ENCODE results near the gene DES.

GRCh38 chr2:219414857-219415256, 3.3 kb upstream of the DES start:
- TF ChIP-seq, protein P1, sequence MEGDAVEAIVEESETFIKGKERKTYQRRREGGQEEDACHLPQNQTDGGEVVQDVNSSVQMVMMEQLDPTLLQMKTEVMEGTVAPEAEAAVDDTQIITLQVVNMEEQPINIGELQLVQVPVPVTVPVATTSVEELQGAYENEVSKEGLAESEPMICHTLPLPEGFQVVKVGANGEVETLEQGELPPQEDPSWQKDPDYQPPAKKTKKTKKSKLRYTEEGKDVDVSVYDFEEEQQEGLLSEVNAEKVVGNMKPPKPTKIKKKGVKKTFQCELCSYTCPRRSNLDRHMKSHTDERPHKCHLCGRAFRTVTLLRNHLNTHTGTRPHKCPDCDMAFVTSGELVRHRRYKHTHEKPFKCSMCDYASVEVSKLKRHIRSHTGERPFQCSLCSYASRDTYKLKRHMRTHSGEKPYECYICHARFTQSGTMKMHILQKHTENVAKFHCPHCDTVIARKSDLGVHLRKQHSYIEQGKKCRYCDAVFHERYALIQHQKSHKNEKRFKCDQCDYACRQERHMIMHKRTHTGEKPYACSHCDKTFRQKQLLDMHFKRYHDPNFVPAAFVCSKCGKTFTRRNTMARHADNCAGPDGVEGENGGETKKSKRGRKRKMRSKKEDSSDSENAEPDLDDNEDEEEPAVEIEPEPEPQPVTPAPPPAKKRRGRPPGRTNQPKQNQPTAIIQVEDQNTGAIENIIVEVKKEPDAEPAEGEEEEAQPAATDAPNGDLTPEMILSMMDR (IDR thresholded peaks at IDR 0.05) = no peak
- no peak for TF ChIP-seq ZFX (IDR thresholded peaks at IDR 0.05; ENCODE audit: borderline replicate concordance)

Data from 22Rv1 (cell line).